ENCODE measurements around the gene INHBB.

Gene INHBB

DNA sequence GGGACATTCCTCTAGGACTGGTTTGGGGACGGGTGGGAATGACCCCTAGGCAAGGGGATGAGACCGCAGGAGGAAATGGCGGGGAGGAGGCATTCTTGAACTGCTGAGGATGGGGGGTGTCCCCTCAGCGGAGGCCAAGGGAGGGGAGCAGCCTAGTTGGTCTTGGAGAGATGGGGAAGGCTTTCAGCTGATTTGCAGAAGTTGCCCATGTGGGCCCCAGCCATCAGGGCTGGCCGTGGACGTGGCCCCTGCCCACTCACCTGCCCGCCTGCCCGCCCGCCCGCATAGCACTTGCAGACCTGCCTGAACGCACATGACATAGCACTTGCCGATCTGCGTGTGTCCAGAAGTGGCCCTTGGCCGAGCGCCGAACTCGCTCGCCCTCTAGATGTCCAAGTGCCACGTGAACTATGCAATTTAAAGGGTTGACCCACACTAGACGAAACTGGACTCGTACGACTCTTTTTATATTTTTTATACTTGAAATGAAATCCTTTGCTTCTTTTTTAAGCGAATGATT lies 4.9 kb downstream of the INHBB start:
- no peaks in the 10 kb centered on the region for H3K9me3 ChIP-seq (ENCODE audit: control insufficient read depth, low read length)
- peaks cover 24% of the 10 kb centered on the region for H3K36me3 ChIP-seq (ENCODE audit: control insufficient read depth, insufficient read depth, low read length, severe bottlenecking)
- H3K4me1 ChIP-seq (ENCODE audit: control insufficient read depth, insufficient read depth, low read length) = no peaks in the 10 kb centered on the region
- peaks cover 21% of the 10 kb centered on the region for H3K27me3 ChIP-seq (replicated peaks; ENCODE audit: control insufficient read depth, insufficient read depth, low read length)
- no peak for DNase-seq (ENCODE audit: low read depth)
- no peak overlapping the region for H3K4me3 ChIP-seq (ENCODE audit: low read length)
- H3K9ac ChIP-seq (ENCODE audit: low read length) = no peak overlapping the region

- DNase-seq (ENCODE audit: low read depth) = no peak
- H3K9me3 ChIP-seq (ENCODE audit: control insufficient read depth, low read length) = no peaks in the 10 kb centered on the region
- H3K27me3 ChIP-seq (replicated peaks; ENCODE audit: control insufficient read depth, insufficient read depth, low read length) = peaks cover 36% of the 10 kb centered on the region
- H3K36me3 ChIP-seq (ENCODE audit: control insufficient read depth, insufficient read depth, low read length, severe bottlenecking) = peaks cover 24% of the 10 kb centered on the region
- H3K4me1 ChIP-seq (ENCODE audit: control insufficient read depth, insufficient read depth, low read length) = no peaks in the 10 kb centered on the region
- H3K4me3 ChIP-seq (ENCODE audit: low read length) = no peak overlapping the region
- H3K9ac ChIP-seq (ENCODE audit: low read length) = no peak overlapping the region
These were observed 7.0 kb downstream of the INHBB start for GRCh38 chr2:120352696-120353590.

- no peaks in the 10 kb centered on the region for H3K9me3 ChIP-seq (ENCODE audit: control insufficient read depth, low read length)
- H3K4me3 ChIP-seq (ENCODE audit: low read length) = no peak overlapping the region
- no peak for DNase-seq (ENCODE audit: low read depth)
- no peaks in the 10 kb centered on the region for H3K4me1 ChIP-seq (ENCODE audit: control insufficient read depth, insufficient read depth, low read length)
- peaks cover 39% of the 10 kb centered on the region for H3K27me3 ChIP-seq (replicated peaks; ENCODE audit: control insufficient read depth, insufficient read depth, low read length)
- peaks cover 24% of the 10 kb centered on the region for H3K36me3 ChIP-seq (ENCODE audit: control insufficient read depth, insufficient read depth, low read length, severe bottlenecking)
- no peak overlapping the region for H3K9ac ChIP-seq (ENCODE audit: low read length)
These were observed 7.6 kb downstream of the INHBB start for GRCh38 chr2:120353591-120353898.

DNA sequence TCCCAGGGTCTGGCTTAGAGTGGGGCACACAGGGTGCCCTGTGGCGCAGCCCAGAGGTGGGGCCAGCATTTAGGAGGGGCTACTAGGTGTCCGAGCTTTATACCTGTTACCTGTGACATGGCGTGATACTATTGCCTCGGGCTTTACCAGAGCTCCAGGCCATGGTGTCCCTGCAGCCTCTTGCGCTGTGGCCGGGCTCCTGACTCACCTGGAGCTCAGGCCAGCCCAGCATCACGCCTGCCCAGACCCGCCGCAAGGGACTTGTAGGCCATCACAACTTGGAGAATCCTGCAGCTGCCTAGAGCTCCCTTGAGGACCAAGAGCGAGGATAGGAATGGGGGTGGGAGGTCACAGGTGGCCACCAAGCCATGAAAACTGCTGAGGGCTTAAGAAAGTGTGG lies 8.0 kb downstream of the INHBB start:
- no peak overlapping the region for H3K4me3 ChIP-seq (ENCODE audit: low read length)
- peaks cover 23% of the 10 kb centered on the region for H3K36me3 ChIP-seq (ENCODE audit: control insufficient read depth, insufficient read depth, low read length, severe bottlenecking)
- no peak for DNase-seq (ENCODE audit: low read depth)
- H3K4me1 ChIP-seq (ENCODE audit: control insufficient read depth, insufficient read depth, low read length) = no peaks in the 10 kb centered on the region
- H3K27me3 ChIP-seq (replicated peaks; ENCODE audit: control insufficient read depth, insufficient read depth, low read length) = peaks cover 42% of the 10 kb centered on the region
- H3K9ac ChIP-seq (ENCODE audit: low read length) = no peak overlapping the region
- H3K9me3 ChIP-seq (ENCODE audit: control insufficient read depth, low read length) = no peaks in the 10 kb centered on the region

DNA sequence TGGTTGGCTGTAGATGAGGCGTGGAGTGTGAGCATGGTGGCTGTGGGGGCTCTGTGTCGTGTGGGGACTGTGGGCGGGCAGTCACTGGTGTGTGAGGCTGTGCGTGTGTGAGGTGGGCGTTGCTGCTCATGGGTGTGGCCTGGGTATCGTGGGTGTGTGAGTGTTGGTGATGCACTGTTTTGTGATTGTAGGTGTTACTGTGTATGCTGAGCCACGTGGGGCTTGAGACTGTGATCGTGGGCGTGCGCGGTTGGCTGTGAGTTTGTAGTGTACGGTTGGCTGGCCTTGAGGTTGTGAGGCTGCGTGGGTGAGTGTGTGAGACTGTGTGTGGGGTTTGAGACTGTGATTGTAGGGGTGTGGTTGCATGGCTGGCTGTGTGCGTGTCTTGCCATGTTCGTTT lies 8.5 kb downstream of the INHBB start:
- Histone ChIP-seq H3K4me3 (ENCODE audit: low read length) (no peak overlapping the region), H3K36me3 (ENCODE audit: control insufficient read depth, insufficient read depth, low read length, severe bottlenecking) (peaks cover 17% of the 10 kb centered on the region), H3K4me1 (ENCODE audit: control insufficient read depth, insufficient read depth, low read length) (no peaks in the 10 kb centered on the region), H3K9me3 (ENCODE audit: control insufficient read depth, low read length) (no peaks in the 10 kb centered on the region), H3K9ac (ENCODE audit: low read length) (no peak overlapping the region), H3K27me3 (replicated peaks; ENCODE audit: control insufficient read depth, insufficient read depth, low read length) (peaks cover 40% of the 10 kb centered on the region)
- DNase-seq (ENCODE audit: low read depth) = no peak

- Histone ChIP-seq H3K4me1 (ENCODE audit: control insufficient read depth, insufficient read depth, low read length) (no peaks in the 10 kb centered on the region), H3K4me3 (ENCODE audit: low read length) (no peak overlapping the region), H3K9me3 (ENCODE audit: control insufficient read depth, low read length) (no peaks in the 10 kb centered on the region), H3K36me3 (ENCODE audit: control insufficient read depth, insufficient read depth, low read length, severe bottlenecking) (peaks cover 10% of the 10 kb centered on the region), H3K27me3 (replicated peaks; ENCODE audit: control insufficient read depth, insufficient read depth, low read length) (peaks cover 37% of the 10 kb centered on the region), H3K9ac (ENCODE audit: low read length) (no peak overlapping the region)
- no peak for DNase-seq (ENCODE audit: low read depth)
These were observed 9.2 kb downstream of the INHBB start for GRCh38 chr2:120354935-120355779.

- Histone ChIP-seq H3K36me3 (ENCODE audit: control insufficient read depth, insufficient read depth, low read length, severe bottlenecking) (peaks cover 4% of the 10 kb centered on the region), H3K9ac (ENCODE audit: low read length) (no peak overlapping the region), H3K4me3 (ENCODE audit: low read length) (no peak overlapping the region), H3K9me3 (ENCODE audit: control insufficient read depth, low read length) (no peaks in the 10 kb centered on the region), H3K27me3 (replicated peaks; ENCODE audit: control insufficient read depth, insufficient read depth, low read length) (peaks cover 37% of the 10 kb centered on the region), H3K4me1 (ENCODE audit: control insufficient read depth, insufficient read depth, low read length) (no peaks in the 10 kb centered on the region)
- DNase-seq (ENCODE audit: low read depth) = no peak
These were observed 9.9 kb downstream of the INHBB start for GRCh38 chr2:120355780-120356266.

- Histone ChIP-seq H3K36me3 (ENCODE audit: control insufficient read depth, insufficient read depth, low read length, severe bottlenecking) (no peaks in the 10 kb centered on the region), H3K4me1 (ENCODE audit: control insufficient read depth, insufficient read depth, low read length) (no peaks in the 10 kb centered on the region), H3K27me3 (replicated peaks; ENCODE audit: control insufficient read depth, insufficient read depth, low read length) (peaks cover 42% of the 10 kb centered on the region), H3K9me3 (ENCODE audit: control insufficient read depth, low read length) (no peaks in the 10 kb centered on the region), H3K4me3 (ENCODE audit: low read length) (no peak overlapping the region), H3K9ac (ENCODE audit: low read length) (no peak overlapping the region)
- no peak for DNase-seq (ENCODE audit: low read depth)
These were observed 11.8 kb downstream of the INHBB start for GRCh38 chr2:120357768-120358167.

GRCh38 chr2:120358734-120359465 lies 13.0 kb downstream of the INHBB start:
- Histone ChIP-seq H3K9ac (ENCODE audit: low read length) (no peak overlapping the region), H3K27me3 (replicated peaks; ENCODE audit: control insufficient read depth, insufficient read depth, low read length) (peaks cover 37% of the 10 kb centered on the region), H3K36me3 (ENCODE audit: control insufficient read depth, insufficient read depth, low read length, severe bottlenecking) (no peaks in the 10 kb centered on the region), H3K4me1 (ENCODE audit: control insufficient read depth, insufficient read depth, low read length) (no peaks in the 10 kb centered on the region), H3K4me3 (ENCODE audit: low read length) (no peak overlapping the region), H3K9me3 (ENCODE audit: control insufficient read depth, low read length) (no peaks in the 10 kb centered on the region)
- no peak for DNase-seq (ENCODE audit: low read depth)

DNA sequence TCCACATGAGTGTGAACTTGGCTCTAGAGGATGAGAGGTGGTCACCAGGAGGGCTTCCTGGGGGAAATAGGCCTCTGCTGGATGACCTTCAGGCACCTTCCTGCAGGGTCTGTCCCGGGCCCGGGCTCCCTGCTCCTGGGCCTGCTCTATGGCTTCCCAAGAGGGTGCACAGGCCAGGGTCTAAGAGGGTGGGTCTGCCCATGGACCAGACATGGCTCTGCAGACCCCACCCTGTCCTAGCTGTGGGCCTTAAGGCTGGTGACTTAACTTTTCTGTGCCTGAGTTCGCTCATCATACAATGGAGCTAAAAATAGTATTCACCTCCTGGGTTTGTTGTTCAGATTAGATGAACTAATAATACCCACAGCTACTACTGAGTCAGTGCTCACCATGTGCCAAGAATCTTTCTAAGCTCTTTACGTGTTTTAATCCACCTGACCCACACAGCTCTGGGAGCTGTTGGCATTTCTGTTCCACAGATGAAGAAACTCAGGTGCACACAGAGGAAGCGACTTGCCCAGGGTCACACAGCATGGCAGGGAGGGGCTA lies 14.4 kb downstream of the INHBB start:
- peak; percentile 21 for DNase-seq (ENCODE audit: low read depth)
- peaks cover 37% of the 10 kb centered on the region for H3K27me3 ChIP-seq (replicated peaks; ENCODE audit: control insufficient read depth, insufficient read depth, low read length)
- H3K9ac ChIP-seq (ENCODE audit: low read length) = no peak overlapping the region
- no peaks in the 10 kb centered on the region for H3K4me1 ChIP-seq (ENCODE audit: control insufficient read depth, insufficient read depth, low read length)
- H3K9me3 ChIP-seq (ENCODE audit: control insufficient read depth, low read length) = no peaks in the 10 kb centered on the region
- H3K36me3 ChIP-seq (ENCODE audit: control insufficient read depth, insufficient read depth, low read length, severe bottlenecking) = no peaks in the 10 kb centered on the region
- no peak overlapping the region for H3K4me3 ChIP-seq (ENCODE audit: low read length)
